Caco-2 (cell line): ENCODE data around the gene MBTPS1. TPM values are rescaled to one million over a fixed set of nuclear protein-coding genes. Genes with fewer than 3 reads are reported as not detected.

Experiments
- BruUV-seq: library from RNA; stranded (reverse); fragments of 400-500 nt; replicated peaks from 2 replicates; lab custom pipeline; 2021; lab: Mats Ljungman, UMichigan
- CTCF ChIA-PET: fragments of 300-600 bp; sonication (Branson Sonifier 250); formaldehyde crosslinking; loops from one replicate; lab custom pipeline; 2022; ENCODE audit warnings: antibody characterized with exemption; lab: Charles Lee
- POLR2A ChIA-PET: fragments of 300-600 bp; sonication (Branson Sonifier 250); formaldehyde crosslinking; loops from one replicate; lab custom pipeline; 2022; ENCODE audit warnings: antibody characterized with exemption; lab: Charles Lee
- DNase-seq, 2 experiments: peaks; one replicate each; pipeline versions ENCODE4 v3.0.0 to v3.0.0-alpha.2; 2020 to 2022
- H3K27me3 ChIP-seq: replicated peaks from 2 replicates; pipeline ENCODE4 v1.6.0; 2011; ENCODE audit warnings: low read length; ENCODE audit not compliant: control insufficient read depth, insufficient read depth
- H3K36me3 ChIP-seq: 2 replicates; pipeline ENCODE4 v1.5.1; 2011; ENCODE audit warnings: low read length; ENCODE audit not compliant: control insufficient read depth, insufficient read depth
- H3K4me1 ChIP-seq: fragments of 250-450 bp; sonication (Bioruptor Pico); 2 replicates; pipeline ENCODE4 v1.5.1; 2020; ENCODE audit warnings: mild to moderate bottlenecking
- H3K4me3 ChIP-seq: 2 replicates; pipeline ENCODE4 v1.5.1; 2011; ENCODE audit warnings: low read depth, mild to moderate bottlenecking, control low read depth, low read length
- H3K9me3 ChIP-seq: fragments of 250-450 bp; sonication (Bioruptor Pico); 2 replicates; pipeline ENCODE4 v1.5.1; 2020; ENCODE audit warnings: mild to moderate bottlenecking, moderate library complexity
- H3K27ac Mint-ChIP-seq: one replicate; pipeline ENCODE4 v1.8.0; 2022; ENCODE audit warnings: mixed read lengths; ENCODE audit not compliant: unreplicated experiment
- H3K27me3 Mint-ChIP-seq: one replicate; pipeline ENCODE4 v1.8.0; 2022; ENCODE audit warnings: mixed read lengths; ENCODE audit not compliant: insufficient read depth, unreplicated experiment
- H3K36me3 Mint-ChIP-seq: one replicate; pipeline ENCODE4 v1.8.0; 2022; ENCODE audit warnings: mild to moderate bottlenecking, mixed read lengths; ENCODE audit not compliant: insufficient read depth, unreplicated experiment
- H3K4me1 Mint-ChIP-seq: one replicate; pipeline ENCODE4 v1.8.0; 2022; ENCODE audit warnings: low read depth, mixed read lengths; ENCODE audit not compliant: unreplicated experiment
- H3K4me3 Mint-ChIP-seq: one replicate; pipeline ENCODE4 v1.8.0; 2022; ENCODE audit warnings: mild to moderate bottlenecking, moderate library complexity, mixed read lengths; ENCODE audit not compliant: unreplicated experiment
- H3K9me3 Mint-ChIP-seq: one replicate; pipeline ENCODE4 v1.8.0; 2022; ENCODE audit warnings: mixed read lengths; ENCODE audit not compliant: unreplicated experiment
- intact Hi-C: fragments of 100-400 bp; cut with micrococcal nuclease; formaldehyde crosslinking; loops from one replicate; pipeline ENCODE4 v1.10.0; 2022; ENCODE audit not compliant: unreplicated experiment
- total RNA-seq: library from RNA; stranded (reverse); gene quantifications from 2 replicates; pipeline ENCODE4 v1.2.3, GENCODE V29; 2022
- TF ChIP-seq, protein P1 (sequence below), 2 experiments: fragments of 200-600 bp in 1 of 2; IDR thresholded peaks; 1 replicate in 1 of 2; 2 replicates in 1 of 2; pipeline versions ENCODE4 v1.5.1 to v1.8.0; 2011 to 2022; ENCODE audit warnings: antibody characterized with exemption in 1 of 2, control low read depth in 1 of 2, inconsistent platforms in 1 of 2, low read depth in 1 of 2, low read length in 1 of 2, mild to moderate bottlenecking in 1 of 2, moderate library complexity in 1 of 2; ENCODE audit not compliant: insufficient read depth in 1 of 2, severe bottlenecking in 1 of 2, unreplicated experiment in 1 of 2

MBTPS1 gene
- total RNA-seq, 1 experiment from 2014 or later: 96.4 TPM

GRCh38 chr16:84016477-84016876 lies 100.3 kb downstream of the MBTPS1 start:
- ChIA-PET CTCF (no interaction called here), POLR2A (no interaction called here)
- no peaks in the 10 kb centered on the region for H3K27me3 ChIP-seq
- no peaks in the 10 kb centered on the region for H3K4me1 ChIP-seq
- H3K36me3 ChIP-seq: no peaks in the 10 kb centered on the region
- H3K4me3 ChIP-seq: no peak overlapping the region
- Mint-ChIP-seq H3K4me1 (no peaks in the 10 kb centered on the region), H3K27me3 (no peaks in the 10 kb centered on the region), H3K9me3 (peaks cover 39% of the 10 kb centered on the region), H3K36me3 (no peaks in the 10 kb centered on the region), H3K27ac (no peak overlapping the region), H3K4me3 (no peak overlapping the region)
- BruUV-seq: no TSS peak
- peaks cover 13% of the 10 kb centered on the region for H3K9me3 ChIP-seq
- intact Hi-C loops: no loop called here
- no peak for DNase-seq
- TF ChIP-seq, protein P1, sequence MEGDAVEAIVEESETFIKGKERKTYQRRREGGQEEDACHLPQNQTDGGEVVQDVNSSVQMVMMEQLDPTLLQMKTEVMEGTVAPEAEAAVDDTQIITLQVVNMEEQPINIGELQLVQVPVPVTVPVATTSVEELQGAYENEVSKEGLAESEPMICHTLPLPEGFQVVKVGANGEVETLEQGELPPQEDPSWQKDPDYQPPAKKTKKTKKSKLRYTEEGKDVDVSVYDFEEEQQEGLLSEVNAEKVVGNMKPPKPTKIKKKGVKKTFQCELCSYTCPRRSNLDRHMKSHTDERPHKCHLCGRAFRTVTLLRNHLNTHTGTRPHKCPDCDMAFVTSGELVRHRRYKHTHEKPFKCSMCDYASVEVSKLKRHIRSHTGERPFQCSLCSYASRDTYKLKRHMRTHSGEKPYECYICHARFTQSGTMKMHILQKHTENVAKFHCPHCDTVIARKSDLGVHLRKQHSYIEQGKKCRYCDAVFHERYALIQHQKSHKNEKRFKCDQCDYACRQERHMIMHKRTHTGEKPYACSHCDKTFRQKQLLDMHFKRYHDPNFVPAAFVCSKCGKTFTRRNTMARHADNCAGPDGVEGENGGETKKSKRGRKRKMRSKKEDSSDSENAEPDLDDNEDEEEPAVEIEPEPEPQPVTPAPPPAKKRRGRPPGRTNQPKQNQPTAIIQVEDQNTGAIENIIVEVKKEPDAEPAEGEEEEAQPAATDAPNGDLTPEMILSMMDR (IDR thresholded peaks at IDR 0.05; ENCODE audit: insufficient read depth in 1 of 2, low read depth in 1 of 2, low read length in 1 of 2, severe bottlenecking in 1 of 2, unreplicated experiment in 1 of 2): no peak

- Mint-ChIP-seq H3K4me1 (no peaks in the 10 kb centered on the region), H3K27ac (no peak overlapping the region), H3K27me3 (no peaks in the 10 kb centered on the region), H3K4me3 (no peak overlapping the region), H3K9me3 (peaks cover 28% of the 10 kb centered on the region), H3K36me3 (no peaks in the 10 kb centered on the region)
- POLR2A ChIA-PET: no interaction called here
- no peak overlapping the region for H3K4me3 ChIP-seq
- BruUV-seq: no TSS peak
- TF ChIP-seq, protein P1 (IDR thresholded peaks at IDR 0.05; ENCODE audit: insufficient read depth in 1 of 2, low read depth in 1 of 2, low read length in 1 of 2, severe bottlenecking in 1 of 2, unreplicated experiment in 1 of 2): no peak
- H3K9me3 ChIP-seq: peaks cover 8% of the 10 kb centered on the region
- no peaks in the 10 kb centered on the region for H3K27me3 ChIP-seq
- no peaks in the 10 kb centered on the region for H3K4me1 ChIP-seq
- CTCF ChIA-PET: no interaction called here
- intact Hi-C loops: no loop called here
- no peaks in the 10 kb centered on the region for H3K36me3 ChIP-seq
- DNase-seq: no peak
These were observed 101.3 kb downstream of the MBTPS1 start for GRCh38 chr16:84015399-84015798.

GRCh38 chr16:84014570-84015327 lies 102.0 kb downstream of the MBTPS1 start:
- no TSS peak for BruUV-seq
- Histone ChIP-seq H3K36me3 (no peaks in the 10 kb centered on the region), H3K4me3 (no peak overlapping the region), H3K9me3 (peaks cover 6% of the 10 kb centered on the region), H3K27me3 (no peaks in the 10 kb centered on the region), H3K4me1 (no peaks in the 10 kb centered on the region)
- no peaks in the 10 kb centered on the region for H3K27me3 Mint-ChIP-seq
- DNase-seq: no peak
- no peaks in the 10 kb centered on the region for H3K36me3 Mint-ChIP-seq
- no peaks in the 10 kb centered on the region for H3K4me1 Mint-ChIP-seq
- POLR2A ChIA-PET: interaction anchor here (0.8 to 1.4 kb wide), 2 partner anchors 61 to 88 kb away, joined by 3 read pairs; no protein-coding TSS in a partner anchor
- H3K9me3 Mint-ChIP-seq: peaks cover 25% of the 10 kb centered on the region
- TF ChIP-seq, protein P1 (IDR thresholded peaks at IDR 0.05; ENCODE audit: insufficient read depth in 1 of 2, low read depth in 1 of 2, low read length in 1 of 2, severe bottlenecking in 1 of 2, unreplicated experiment in 1 of 2): no peak
- intact Hi-C loops: no loop called here
- CTCF ChIA-PET: interaction anchor here (0.9 kb wide), 1 partner anchor 58 kb away, joined by 3 read pairs; no protein-coding TSS in a partner anchor
- H3K27ac Mint-ChIP-seq: no peak overlapping the region
- no peak overlapping the region for H3K4me3 Mint-ChIP-seq
